GM18909 (cell line): ENCODE data around the gene GNRH2.
"Not testable (repeated sequence)": the region's sequence is repeated elsewhere in the genome, so short reads cannot be mapped to it uniquely, and the experiment has no call there.

Experiments used
- ATAC-seq: cut with Tn5 transposase; IDR thresholded peaks from one replicate; pipeline ENCODE4 v1.9.1; 2021; ENCODE audit warnings: mild to moderate bottlenecking; ENCODE audit not compliant: unreplicated experiment, poor library complexity

GNRH2 gene, protein sequence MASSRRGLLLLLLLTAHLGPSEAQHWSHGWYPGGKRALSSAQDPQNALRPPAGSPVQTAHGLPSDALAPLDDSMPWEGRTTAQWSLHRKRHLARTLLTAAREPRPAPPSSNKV

DNA sequence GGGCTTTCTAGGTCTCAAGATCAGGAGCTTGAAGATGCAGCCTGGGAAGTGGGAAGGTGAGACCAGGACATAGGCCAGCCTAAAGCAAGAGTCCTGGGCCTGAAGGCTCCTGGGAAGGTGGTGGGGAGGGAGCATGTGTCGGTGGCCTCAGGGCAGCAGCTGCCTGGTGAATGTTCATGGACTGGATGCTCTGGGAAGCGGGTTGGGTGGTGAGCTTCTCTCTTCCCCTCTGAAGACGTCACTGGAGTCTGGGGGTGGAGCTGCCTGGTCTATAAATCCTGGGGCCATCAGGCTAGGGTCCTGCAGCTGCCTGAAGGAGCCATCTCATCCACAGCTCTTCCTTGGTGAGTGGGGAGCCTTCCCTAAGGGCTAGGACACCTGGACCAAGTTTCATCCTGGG lies at the start of gene GNRH2:
GNRH2 (plus strand) TSS at position 301 of the 400 bp plus-strand sequence. CDS start 793 bp downstream, outside the sequence.
- no peak for ATAC-seq

DNA sequence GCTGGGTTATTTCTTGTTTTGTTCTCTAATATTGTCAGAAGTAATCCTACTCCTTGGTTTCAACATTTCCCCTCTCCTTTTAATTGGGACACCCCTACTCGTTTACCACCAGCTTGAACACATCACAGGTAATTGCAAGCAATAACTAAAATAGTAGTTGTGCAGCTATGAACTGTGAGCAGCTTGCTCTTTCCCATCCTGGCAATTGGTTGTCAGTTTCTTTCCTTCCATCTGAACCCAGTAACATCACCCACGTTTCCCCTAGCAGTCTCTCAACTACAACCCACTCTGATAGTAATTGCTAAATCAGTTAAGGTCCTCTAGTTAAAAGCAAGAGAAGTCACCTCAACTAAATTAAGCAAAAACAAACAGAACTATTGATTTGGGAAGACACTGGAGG lies 47.6 kb upstream of the GNRH2 start:
- ATAC-seq, result no peak

DNA sequence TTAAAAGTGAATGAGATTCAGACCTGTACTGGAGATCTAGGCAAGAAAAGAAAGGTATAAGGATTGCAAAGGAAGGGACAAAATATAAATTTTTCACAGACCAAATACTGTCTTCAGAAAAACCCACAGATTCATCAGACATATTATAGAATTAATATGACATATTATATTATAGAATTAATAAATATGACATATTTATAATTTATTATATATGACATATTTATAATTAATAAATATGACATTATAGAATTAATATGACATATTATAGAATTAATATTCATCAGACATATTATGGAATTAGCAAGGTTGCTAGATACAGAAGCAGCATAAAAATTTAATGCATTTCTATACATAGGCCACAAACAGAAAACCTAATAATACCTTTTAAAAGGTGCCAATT lies 44.7 kb upstream of the GNRH2 start:
- ATAC-seq, result no peak

DNA sequence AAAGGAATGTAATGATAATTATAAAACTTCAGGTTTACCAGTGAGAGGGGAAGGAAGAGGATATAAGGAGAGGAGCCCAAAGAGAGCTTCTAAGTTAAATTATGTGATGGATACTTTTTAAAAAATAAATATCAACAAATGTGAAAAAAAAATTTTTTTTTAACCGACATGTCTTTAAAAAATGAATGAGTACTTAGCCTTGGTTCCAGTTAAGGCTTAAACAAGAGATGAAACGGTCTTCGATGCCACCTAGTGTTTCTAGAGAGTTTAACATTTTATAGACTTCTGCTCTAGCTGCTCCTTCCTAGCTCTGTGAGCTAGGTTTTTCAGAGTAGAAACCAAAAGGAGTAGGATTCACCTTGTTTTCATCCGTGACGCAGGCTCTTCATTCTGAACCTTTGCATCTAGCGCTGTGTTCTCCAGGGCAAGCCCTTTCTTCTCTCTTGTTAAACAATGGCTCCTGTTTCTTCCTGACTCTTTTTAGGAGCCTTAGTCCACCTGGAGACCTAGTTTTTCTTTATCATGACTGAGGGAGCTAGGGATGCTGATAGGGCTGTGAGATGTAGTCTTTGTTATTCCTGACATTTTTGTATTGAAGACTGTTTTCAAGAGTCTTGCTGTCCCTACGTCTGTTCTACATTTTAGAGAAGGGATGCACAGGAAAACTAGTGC lies 42.4 kb upstream of the GNRH2 start:
- no peak for ATAC-seq

DNA sequence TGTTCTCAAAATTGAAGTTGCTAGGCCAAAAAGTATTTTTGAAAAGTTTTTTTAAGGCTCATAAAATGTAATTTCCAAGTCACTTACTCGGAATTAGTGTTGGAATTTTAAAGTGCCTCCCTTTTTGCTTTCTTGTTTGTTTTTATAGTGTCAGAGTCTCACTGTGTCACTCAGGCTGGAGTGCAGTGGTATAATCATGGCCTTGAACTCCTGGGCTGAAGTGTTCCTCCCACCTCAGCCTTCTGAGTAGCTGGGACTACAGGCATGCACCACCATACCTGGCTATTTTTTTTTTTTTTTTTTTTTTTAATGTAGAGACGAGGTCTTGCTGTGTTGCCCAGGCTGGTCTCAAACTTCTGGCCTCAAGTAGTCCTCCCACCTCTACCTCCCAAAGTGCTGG lies 40.0 kb upstream of the GNRH2 start:
- no peak for ATAC-seq

DNA sequence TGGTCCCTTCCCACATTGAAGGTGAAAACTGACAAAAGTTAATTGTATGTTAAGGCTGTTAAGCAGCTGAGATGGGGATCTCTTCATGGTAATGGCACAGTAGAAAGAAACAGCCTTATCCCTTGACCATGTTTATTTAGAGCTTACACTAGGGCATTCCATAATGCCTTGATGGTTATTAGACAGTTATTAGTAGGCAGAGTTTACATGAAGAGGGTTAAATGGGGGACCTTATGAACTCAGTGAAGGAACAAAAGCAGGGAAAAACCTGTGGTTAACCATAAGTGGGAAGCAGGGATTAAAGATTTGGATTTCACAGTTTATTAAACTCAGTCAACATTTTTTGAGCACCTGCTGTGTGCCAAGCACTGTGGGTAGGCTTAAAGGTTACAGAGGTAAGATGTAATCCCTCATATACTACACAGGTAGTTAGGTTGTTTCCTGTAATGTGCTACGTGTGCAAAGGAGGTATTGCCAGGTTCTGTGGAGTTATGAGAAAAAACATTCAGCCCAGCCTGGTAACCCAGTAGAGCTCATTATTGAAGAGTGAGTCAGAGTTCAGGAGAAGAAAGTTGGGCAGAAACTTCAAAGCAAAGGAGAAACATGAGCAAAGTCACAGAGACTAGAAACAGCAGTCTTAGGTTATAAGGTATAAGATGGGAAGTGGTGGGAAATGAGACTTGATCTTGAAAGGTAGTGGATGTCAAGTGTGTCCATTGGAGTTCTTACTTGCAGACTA lies 32.3 kb upstream of the GNRH2 start:
- no peak for ATAC-seq

DNA sequence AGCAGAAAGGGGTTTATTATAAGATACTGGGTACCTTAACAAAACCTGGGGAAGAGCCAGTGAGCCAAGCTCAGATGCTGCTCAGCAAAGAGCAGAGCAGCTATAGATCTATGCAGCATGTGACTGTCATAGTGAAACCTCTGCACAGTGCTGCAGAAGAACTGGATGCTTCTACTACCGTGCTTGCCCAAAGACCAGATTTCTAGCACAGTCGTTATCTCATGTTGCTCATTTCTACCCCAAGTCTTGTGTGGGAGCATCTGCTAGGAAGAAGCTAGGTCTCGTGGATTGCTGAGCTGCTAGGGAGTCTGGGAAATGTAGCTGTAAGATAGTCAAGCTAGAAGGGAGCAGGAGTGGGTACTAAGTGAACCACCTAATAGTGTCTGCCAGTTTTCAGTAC lies 31.7 kb upstream of the GNRH2 start:
- no peak for ATAC-seq

DNA sequence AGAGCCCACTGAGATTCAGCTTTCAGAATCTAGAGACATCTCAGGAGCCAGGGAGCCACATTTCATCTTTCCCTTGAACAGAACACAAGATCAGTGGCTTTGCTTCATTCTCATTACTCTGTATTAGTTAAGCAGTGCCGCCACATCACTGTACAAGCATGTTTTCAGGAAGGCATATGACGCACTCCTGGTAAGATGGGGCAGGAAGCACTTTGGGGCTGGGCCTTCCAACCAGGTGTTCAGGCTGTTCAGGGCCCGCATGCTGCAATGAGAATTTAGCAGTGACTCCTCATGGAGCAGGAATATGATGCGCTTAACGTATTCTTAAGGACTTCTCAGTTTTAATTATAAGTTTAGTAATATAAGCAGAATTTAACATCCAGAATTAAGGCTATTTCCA lies 29.7 kb upstream of the GNRH2 start:
- no peak for ATAC-seq

DNA sequence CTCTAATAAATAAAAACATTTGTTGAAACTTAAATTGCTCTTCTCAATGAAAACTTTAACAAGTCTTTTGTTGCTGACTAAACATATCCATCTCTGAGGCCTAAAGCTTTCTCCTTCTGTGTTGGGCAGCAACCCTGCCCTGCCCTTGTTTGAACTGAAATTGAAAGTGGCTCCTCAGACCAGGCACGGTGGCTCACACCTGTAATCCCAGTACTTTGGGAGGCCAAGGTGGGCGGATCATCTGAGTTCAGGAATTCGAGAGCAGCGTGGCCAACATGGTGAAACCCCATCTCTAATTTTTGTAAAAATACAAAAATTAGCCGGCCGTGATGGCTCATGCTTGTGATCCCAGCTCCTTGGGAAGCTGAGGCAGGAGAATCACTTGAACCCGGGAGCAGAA lies 29.2 kb upstream of the GNRH2 start:
- no peak for ATAC-seq

DNA sequence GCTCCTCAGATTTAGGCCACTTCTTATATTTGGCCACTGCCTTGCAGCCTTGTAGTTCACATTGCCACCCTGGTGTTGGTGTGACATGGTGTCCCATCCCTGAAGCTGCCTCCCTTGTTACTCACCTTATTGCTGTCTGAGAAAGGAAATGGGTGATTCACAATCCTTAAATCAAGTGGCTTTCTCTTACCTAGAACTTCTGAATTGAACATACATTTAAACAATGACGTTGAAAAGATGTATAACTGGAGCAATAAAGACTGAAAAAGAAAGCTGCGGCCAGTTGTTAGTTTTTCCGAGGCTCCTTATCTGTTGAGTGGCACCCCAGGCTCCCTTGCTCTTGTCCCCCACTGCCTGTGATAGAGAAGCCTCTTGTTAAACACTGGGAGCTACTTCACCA lies 28.8 kb upstream of the GNRH2 start:
- ATAC-seq, result no peak

DNA sequence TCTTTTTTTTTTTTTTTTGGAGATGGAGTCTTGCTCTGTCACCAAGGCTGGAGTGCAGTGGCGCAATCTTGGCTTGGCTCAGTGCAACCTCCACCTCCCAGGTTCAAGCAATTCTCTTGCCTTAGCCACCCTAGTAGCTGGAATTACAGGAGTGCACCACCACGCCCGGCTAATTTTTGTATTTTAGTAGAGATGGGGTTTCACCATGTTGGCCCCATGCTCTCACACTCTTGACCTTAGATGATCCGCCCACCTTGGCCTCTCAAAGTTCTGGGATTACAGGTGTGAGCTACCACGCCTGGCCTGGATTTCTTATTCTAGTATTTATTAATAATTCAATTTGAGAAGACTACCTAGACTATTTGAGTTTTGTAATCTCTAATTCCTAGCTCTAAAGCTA lies 28.1 kb upstream of the GNRH2 start:
- ATAC-seq, result not testable (repeated sequence)

DNA sequence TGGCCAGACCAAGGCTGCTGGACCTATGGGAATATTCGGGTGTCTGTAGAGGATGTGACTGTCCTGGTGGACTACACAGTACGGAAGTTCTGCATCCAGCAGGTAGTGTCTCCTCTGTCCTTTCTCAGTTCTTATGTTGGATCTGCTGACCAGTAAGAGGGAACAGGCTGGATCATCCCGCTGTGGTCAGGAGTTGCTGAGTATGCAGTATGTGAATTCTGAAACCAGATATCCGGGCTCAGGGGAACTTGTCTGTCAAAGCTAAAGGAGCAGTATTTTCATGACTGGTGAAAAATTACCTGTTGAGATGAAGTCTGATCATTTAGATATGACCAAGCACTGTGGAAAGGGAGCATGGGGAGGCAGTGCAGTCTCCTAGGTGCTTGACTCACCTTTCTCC lies 22.1 kb upstream of the GNRH2 start:
- no peak for ATAC-seq

DNA sequence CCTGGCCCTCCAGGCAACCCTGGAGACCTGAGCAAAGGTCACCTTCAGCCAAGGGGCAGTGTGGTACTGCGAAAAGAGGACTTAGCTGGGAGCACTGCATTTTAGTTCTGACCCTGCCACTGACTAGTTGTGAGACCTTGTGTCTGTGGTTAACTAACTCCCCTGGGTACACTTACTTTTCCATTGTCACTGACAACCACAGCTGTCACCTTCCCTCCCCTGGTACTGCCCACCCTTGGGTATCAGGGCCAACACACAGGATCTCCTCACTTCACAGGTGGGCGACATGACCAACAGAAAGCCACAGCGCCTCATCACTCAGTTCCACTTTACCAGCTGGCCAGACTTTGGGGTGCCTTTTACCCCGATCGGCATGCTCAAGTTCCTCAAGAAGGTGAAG lies 21.6 kb upstream of the GNRH2 start:
- no peak for ATAC-seq

DNA sequence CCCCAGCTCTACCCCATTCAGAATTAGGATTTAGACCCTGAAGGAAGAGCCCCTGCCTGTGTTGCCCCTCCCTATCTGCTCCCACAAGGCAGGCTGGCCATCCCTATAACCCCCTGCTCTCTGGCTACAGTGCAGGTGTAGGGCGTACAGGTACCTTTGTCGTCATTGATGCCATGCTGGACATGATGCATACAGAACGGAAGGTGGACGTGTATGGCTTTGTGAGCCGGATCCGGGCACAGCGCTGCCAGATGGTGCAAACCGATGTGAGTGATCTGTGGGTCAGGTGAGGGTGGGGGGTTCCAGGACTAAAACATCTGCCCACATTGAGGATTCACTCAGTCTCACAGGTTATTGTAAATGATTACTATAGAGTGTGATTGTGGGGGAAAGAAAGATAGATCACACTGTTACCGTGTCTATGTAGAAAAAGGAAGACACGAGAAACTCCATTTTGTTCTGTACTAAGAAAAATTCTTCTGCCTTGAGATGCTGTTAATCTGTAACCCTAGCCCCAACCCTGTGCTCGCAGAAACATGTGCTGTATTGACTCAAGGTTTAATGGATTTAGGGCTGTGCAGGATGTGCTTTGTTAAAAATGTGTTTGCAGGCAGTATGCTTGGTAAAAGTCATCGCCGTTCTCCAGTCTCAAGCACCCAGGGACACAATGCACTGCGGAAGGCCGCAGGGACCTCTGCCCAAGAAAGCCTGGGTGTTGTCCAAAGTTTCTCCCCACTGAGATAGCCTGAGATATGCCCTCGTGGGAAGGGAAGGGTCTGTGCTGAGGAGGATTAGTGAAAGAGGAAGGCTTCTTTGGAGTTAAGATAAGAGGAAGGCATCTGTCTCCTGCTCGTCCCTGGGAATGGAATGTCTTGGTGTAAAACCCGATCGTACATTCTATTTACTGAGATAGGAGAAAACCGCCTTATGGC lies 20.6 kb upstream of the GNRH2 start:
- not testable (repeated sequence) for ATAC-seq

DNA sequence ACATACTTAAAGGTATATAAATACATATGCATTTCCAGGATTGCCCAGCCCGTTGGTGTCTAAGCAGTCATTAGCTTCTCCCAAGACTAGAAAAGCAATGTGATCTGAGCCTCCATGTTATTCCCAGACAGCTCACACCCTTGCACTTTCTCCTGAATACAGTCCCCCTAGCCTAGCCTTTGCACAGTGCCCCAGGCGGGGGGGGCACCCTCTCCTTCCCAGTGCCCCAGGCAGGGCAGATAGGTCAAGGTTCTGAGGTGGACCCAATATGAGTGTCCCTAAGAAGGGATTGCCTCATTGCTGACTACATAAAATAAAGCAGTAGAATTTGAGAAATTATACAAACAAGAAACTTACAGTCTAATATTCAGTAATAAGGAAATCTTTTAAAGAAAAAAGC lies 15.4 kb upstream of the GNRH2 start:
- ATAC-seq, result no peak

DNA sequence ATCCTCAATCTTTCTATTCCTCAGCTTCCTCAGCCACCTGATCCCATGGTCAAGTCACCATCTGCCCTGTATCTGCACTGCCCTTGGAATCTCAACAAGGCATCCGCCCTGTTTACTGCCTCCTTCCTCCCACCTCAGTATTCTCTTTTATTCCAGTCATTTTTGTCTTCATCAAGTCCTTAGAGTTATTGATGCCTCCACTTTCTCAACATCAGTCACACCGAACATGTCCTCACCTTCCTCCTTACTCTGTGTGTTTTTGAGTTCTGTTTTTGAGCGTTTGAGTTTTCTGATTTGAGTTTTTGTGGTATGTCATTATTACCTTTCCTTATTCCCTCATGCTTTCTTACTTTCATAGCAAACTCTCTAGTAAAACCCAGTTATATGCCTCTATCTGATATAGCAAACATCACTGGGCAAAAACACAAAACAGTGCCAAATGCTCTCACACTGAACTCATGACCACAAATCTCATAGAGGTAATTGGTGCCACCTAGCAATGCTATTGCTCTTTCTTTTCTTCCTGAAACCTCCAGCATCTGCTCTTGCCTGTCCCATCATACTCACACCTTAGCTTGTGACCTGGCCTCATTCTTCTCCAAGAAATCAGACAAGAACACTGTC lies 11.8 kb upstream of the GNRH2 start:
- ATAC-seq, result no peak

DNA sequence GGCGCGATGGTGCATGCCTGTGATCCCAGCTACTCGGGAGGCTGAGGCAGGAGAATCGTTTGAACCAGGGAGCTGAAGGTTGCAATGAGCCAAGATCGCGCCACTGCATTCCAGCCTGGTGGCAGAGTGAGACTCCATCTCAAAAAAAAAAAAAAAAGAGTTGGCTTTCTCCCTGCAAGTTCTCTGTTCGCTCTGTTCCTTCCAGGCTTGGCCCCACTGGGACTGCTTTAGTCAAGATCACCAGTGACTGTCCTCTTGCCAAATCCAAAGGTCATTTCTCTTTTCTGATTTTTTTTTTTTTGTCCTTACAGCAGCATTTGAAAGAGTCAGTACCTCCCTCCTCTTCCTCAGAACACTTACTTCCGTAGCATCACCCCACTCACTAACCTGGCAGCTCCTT lies 10.8 kb upstream of the GNRH2 start:
- no peak for ATAC-seq

DNA sequence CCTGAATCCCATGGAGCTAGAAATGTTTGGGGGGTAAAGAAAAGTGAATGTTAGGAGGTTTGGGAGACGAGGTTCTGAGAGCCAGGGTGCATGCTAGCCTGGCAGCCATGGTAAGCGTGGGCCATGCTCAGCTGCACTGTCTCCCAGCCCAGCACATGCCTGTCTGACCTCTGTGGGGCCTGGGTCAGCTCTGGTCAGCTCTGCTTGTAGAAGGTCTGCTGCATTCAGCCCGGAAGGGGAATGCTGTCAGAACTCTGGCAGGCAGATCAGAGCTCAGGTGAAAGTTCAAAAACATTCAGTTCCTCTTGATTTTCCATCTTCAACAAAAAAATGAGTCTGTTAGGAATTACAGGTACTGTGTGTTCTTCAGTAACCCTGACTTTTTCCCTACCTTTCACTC lies 5.8 kb upstream of the GNRH2 start:
- ATAC-seq, result no peak

DNA sequence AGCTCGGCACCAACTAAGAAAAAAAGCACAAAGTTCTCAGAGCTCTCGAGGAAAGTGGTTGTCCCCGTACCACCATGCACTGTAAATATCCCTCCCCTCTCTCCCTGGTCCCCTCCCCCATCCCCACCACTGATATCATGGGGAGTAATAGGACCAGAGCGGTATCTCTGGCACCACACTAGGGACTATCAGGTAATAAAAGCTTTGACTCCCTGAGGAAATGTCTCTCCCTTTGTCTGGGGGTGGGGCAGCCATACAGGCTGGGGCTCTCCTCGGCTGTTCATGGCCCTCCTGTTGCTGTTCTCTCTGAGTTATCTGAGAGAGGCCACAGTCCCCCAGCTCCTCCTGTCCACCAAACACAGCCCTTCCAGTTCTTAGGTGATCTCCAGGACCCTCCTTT lies 5.0 kb upstream of the GNRH2 start:
- no peak for ATAC-seq

DNA sequence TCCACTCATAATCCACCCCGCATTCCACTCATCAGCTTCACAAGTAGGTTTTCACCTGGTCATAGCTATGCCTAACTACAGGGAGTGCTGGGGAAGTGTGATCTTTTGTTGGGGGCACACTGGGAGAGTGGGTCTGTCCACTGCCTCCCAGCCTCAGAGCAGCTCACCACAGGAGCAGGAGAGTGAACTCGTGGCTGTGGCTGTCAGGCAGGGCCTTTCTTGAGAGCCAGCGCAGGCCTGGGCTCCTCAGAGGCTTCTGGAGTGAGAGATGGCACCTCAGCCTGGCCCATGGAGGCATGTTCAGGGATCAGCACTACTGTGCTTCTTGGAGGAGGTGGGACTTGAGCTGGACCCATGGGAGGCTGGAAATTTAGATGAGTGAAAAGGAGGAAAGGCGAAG lies 4.0 kb upstream of the GNRH2 start:
- no peak for ATAC-seq
